HepG2 (cell line): ENCODE results near the gene SERAC1. TPM values are rescaled to one million over a fixed set of nuclear protein-coding genes. Genes with fewer than 3 reads are reported as not detected.

Experiments used
- ASH2L ChIP-seq: fragments of 300-600, 200-600 bp; sonication (generic); IDR thresholded peaks from 2 replicates; pipeline ENCODE4 v1.7.0; 2017; ENCODE audit warnings: low read depth, mild to moderate bottlenecking, moderate library complexity, mixed read lengths, low read length; ENCODE audit not compliant: insufficient read length
- ATF2 ChIP-seq: sonication (generic); formaldehyde crosslinking; IDR thresholded peaks from 2 replicates; pipeline ENCODE4 v1.4.0; 2020; ENCODE audit warnings: missing genetic modification reagents
- CBX1 ChIP-seq: IDR thresholded peaks from one replicate; pipeline ENCODE4 v1.6.1; 2016; ENCODE audit warnings: antibody characterized with exemption, low read depth
- CEBPG ChIP-seq: IDR thresholded peaks from 2 replicates; pipeline ENCODE4 v1.6.1; 2016
- GFI1 ChIP-seq: sonication (generic); formaldehyde crosslinking; IDR thresholded peaks from 2 replicates; pipeline ENCODE4 v1.5.0; 2020; ENCODE audit warnings: missing genetic modification reagents, mild to moderate bottlenecking, borderline replicate concordance
- KDM3A ChIP-seq: IDR thresholded peaks from 2 replicates; pipeline ENCODE4 v1.6.1; 2018; ENCODE audit warnings: low read depth, missing compliant biosample characterization
- KDM5B ChIP-seq: sonication (generic); formaldehyde crosslinking; IDR thresholded peaks from 2 replicates; pipeline ENCODE4 v1.4.0; 2020; ENCODE audit warnings: missing genetic modification reagents, mild to moderate bottlenecking, borderline replicate concordance
- LCORL ChIP-seq, 2 experiments: fragments of 450-650 bp in 1 of 2; sonication (generic) in 1 of 2; formaldehyde crosslinking in 1 of 2; IDR thresholded peaks; 2 replicates each; pipeline versions ENCODE4 v1.5.0 to v1.6.1; 2017 to 2020; ENCODE audit warnings: antibody characterized with exemption in 1 of 2, missing genetic modification reagents in 1 of 2
- MEIS2 ChIP-seq: sonication (generic); formaldehyde crosslinking; IDR thresholded peaks from 2 replicates; pipeline ENCODE4 v1.9.0; 2021; ENCODE audit warnings: mild to moderate bottlenecking, missing genetic modification reagents
- RARA ChIP-seq: IDR thresholded peaks from 2 replicates; pipeline ENCODE4 v1.6.1; 2016; ENCODE audit warnings: missing genetic modification reagents, missing compliant biosample characterization
- SALL1 ChIP-seq: sonication (generic); formaldehyde crosslinking; IDR thresholded peaks from 2 replicates; pipeline ENCODE4 v1.8.0; 2022; ENCODE audit warnings: mild to moderate bottlenecking, missing genetic modification reagents
- TBX2 ChIP-seq: sonication (generic); formaldehyde crosslinking; IDR thresholded peaks from 2 replicates; pipeline ENCODE4 v1.5.0; 2020; ENCODE audit warnings: missing genetic modification reagents, mild to moderate bottlenecking, borderline replicate concordance
- TGIF2 ChIP-seq: IDR thresholded peaks from 2 replicates; pipeline ENCODE4 v1.6.1; 2016; ENCODE audit warnings: control low read depth, missing compliant biosample characterization
- ZBTB4 ChIP-seq: sonication (generic); formaldehyde crosslinking; IDR thresholded peaks from 2 replicates; pipeline ENCODE4 v1.4.0; 2020; ENCODE audit warnings: missing genetic modification reagents, mild to moderate bottlenecking, borderline replicate concordance
- ZFY ChIP-seq: sonication (generic); formaldehyde crosslinking; IDR thresholded peaks from 2 replicates; pipeline ENCODE4 v1.4.0; 2020; ENCODE audit warnings: missing genetic modification reagents
- ZNF138 ChIP-seq: sonication (generic); formaldehyde crosslinking; IDR thresholded peaks from 2 replicates; pipeline ENCODE4 v1.5.0; 2020; ENCODE audit warnings: mild to moderate bottlenecking, low read depth, missing genetic modification reagents
- ZNF280B ChIP-seq: sonication (generic); formaldehyde crosslinking; IDR thresholded peaks from 2 replicates; pipeline ENCODE4 v1.5.0; 2020; ENCODE audit warnings: missing genetic modification reagents, mild to moderate bottlenecking, borderline replicate concordance
- ZNF7 ChIP-seq: IDR thresholded peaks from 2 replicates; pipeline ENCODE4 v1.6.1; 2016; ENCODE audit warnings: missing biosample characterization, missing genetic modification reagents
- ZNF720 ChIP-seq: sonication (generic); formaldehyde crosslinking; IDR thresholded peaks from 2 replicates; pipeline ENCODE4 v1.4.0; 2020; ENCODE audit warnings: missing genetic modification reagents
- polyA plus RNA-seq, 8 experiments: library from polyadenylated mRNA; depleted of rRNA in 3 of 8; stranded (reverse) in 7 of 8; unstranded in 1 of 8; fragments of >200 nt; fragmentation: Illumina TruSeq in 4 of 8; extraction: Trizol in 4 of 8; gene quantifications; 2 replicates each; pipeline versions ENCODE4 v1.2.1 to v1.2.3, GENCODE V29; 2011 to 2016; ENCODE audit warnings: low read depth in 4 of 8, missing spikeins in 1 of 8, mixed read lengths in 1 of 8; ENCODE audit not compliant: insufficient read depth in 1 of 8
- total RNA-seq, 5 experiments: library from RNA; depleted of rRNA; stranded (reverse); fragments of >200 nt; fragmentation: Illumina TruSeq; extraction: Trizol; gene quantifications; 2 replicates each; pipeline ENCODE4 v1.2.3, GENCODE V29; 2016; ENCODE audit warnings: low read depth in 1 of 5
- TF ChIP-seq, protein P1 (sequence below): sonication (generic); formaldehyde crosslinking; IDR thresholded peaks from 2 replicates; pipeline ENCODE4 v1.8.0; 2022; ENCODE audit warnings: missing genetic modification reagents, mild to moderate bottlenecking, borderline replicate concordance
- TF ChIP-seq, protein P2 (sequence below): IDR thresholded peaks from 2 replicates; pipeline ENCODE4 v1.6.1; 2016; ENCODE audit warnings: low read depth, borderline replicate concordance

The SERAC1 gene
- total and polyA plus RNA-seq, 2 of the 13 experiments (the other 11 are each of a cell fraction or from before 2014, with no cell fraction given): 4.5 to 8.1 TPM

GRCh38 chr6:158183174-158183972 is 15.3 kb upstream of the SERAC1 start (continued):
- TF ChIP-seq ASH2L (peak; percentile 81), GFI1 (CRISPR knock-in tag) (peak; percentile 92), ZFY (CRISPR knock-in tag) (peak; percentile 93), ZNF280B (CRISPR knock-in tag) (peak; percentile 71; the same call in 1 of the 2 replicates), MEIS2 (CRISPR knock-in tag) (0 out of 2 replicates have a peak, but pooled peaks have one; percentile 17), LCORL (IDR thresholded peaks at IDR 0.05) (peak; percentile 64), LCORL (CRISPR knock-in tag; IDR thresholded peaks at IDR 0.05) (peak; percentile 100), RARA (CRISPR knock-in tag) (peak; percentile 69), TBX2 (CRISPR knock-in tag) (peak; percentile 92), ZBTB4 (CRISPR knock-in tag) (peak; percentile 82; the same call in 1 of the 2 replicates), ZNF720 (0 out of 2 replicates have a peak, but pooled peaks have one; percentile 2), SALL1 (CRISPR knock-in tag) (peak; percentile 97), CBX1 (peak; percentile 72), ATF2 (CRISPR knock-in tag) (0 out of 2 replicates have a peak, but pooled peaks have one; percentile 45), ZNF138 (peak; percentile 85; the same call in 1 of the 2 replicates), TGIF2 (CRISPR knock-in tag) (0 out of 2 replicates have a peak, but pooled peaks have one; percentile 38), KDM3A (CRISPR knock-in tag) (peak; percentile 94), CEBPG (CRISPR knock-in tag) (peak; percentile 37; the same call in 1 of the 2 replicates), KDM5B (peak; percentile 54; the same call in 1 of the 2 replicates), ZNF7 (CRISPR knock-in tag) (0 out of 2 replicates have a peak, but pooled peaks have one; percentile 30)
- TF ChIP-seq, protein P1, sequence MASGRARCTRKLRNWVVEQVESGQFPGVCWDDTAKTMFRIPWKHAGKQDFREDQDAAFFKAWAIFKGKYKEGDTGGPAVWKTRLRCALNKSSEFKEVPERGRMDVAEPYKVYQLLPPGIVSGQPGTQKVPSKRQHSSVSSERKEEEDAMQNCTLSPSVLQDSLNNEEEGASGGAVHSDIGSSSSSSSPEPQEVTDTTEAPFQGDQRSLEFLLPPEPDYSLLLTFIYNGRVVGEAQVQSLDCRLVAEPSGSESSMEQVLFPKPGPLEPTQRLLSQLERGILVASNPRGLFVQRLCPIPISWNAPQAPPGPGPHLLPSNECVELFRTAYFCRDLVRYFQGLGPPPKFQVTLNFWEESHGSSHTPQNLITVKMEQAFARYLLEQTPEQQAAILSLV (CRISPR knock-in tag): peak; percentile 67; the same call in 1 of the 2 replicates
- TF ChIP-seq, protein P2, sequence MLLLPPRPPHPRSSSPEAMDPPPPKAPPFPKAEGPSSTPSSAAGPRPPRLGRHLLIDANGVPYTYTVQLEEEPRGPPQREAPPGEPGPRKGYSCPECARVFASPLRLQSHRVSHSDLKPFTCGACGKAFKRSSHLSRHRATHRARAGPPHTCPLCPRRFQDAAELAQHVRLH: peak; percentile 86
